H9 (cell line): Measurements from ENCODE around the gene HARS1. TPM values are rescaled to one million over a fixed set of nuclear protein-coding genes. Genes with fewer than 3 reads are reported as not detected.

Source experiments
- DNase-seq: peaks from one replicate; pipeline ENCODE4 v3.0.0-alpha.2; 2017
- H2AFZ ChIP-seq: one replicate; pipeline ENCODE4 v1.6.1; 2013; ENCODE audit warnings: mild to moderate bottlenecking, low read length, control low read depth, moderate library complexity
- H2AK5ac ChIP-seq: 2 replicates; pipeline ENCODE4 v1.6.1; 2013; ENCODE audit warnings: low read length, control low read depth, mixed read lengths; ENCODE audit not compliant: insufficient read length
- H2BK120ac ChIP-seq: one replicate; pipeline ENCODE4 v1.6.1; 2013; ENCODE audit warnings: low read depth, mild to moderate bottlenecking, low read length, control low read depth, inconsistent platforms; ENCODE audit not compliant: poor library complexity, severe bottlenecking
- H2BK12ac ChIP-seq: 2 replicates; pipeline ENCODE4 v1.6.1; 2013; ENCODE audit warnings: low read length, control low read depth, mixed read lengths, low read depth; ENCODE audit not compliant: insufficient read length
- H2BK15ac ChIP-seq: 2 replicates; pipeline ENCODE4 v1.6.1; 2013; ENCODE audit warnings: low read depth, low read length, control low read depth
- H2BK20ac ChIP-seq: one replicate; pipeline ENCODE4 v1.6.1; 2013; ENCODE audit warnings: low read depth, mild to moderate bottlenecking, low read length, control low read depth, inconsistent platforms; ENCODE audit not compliant: poor library complexity, severe bottlenecking
- H2BK5ac ChIP-seq: 2 replicates; pipeline ENCODE4 v1.6.1; 2013; ENCODE audit warnings: low read length, control low read depth, mixed read lengths; ENCODE audit not compliant: insufficient read length
- H3K14ac ChIP-seq: 2 replicates; pipeline ENCODE4 v1.6.1; 2013; ENCODE audit warnings: low read length, control low read depth; ENCODE audit not compliant: insufficient read depth
- H3K18ac ChIP-seq: 2 replicates; pipeline ENCODE4 v1.6.1; 2013; ENCODE audit warnings: low read depth, mild to moderate bottlenecking, mixed read lengths, low read length, control low read depth; ENCODE audit not compliant: insufficient read length
- H3K23ac ChIP-seq: 2 replicates; pipeline ENCODE4 v1.6.1; 2013; ENCODE audit warnings: low read length, control low read depth, mixed read lengths, low read depth; ENCODE audit not compliant: insufficient read length
- H3K23me2 ChIP-seq: 2 replicates; pipeline ENCODE4 v1.6.1; 2013; ENCODE audit warnings: low read depth, mild to moderate bottlenecking, mixed read lengths, low read length, control low read depth; ENCODE audit not compliant: insufficient read length, poor library complexity, severe bottlenecking
- H3K27ac ChIP-seq: 2 replicates; pipeline ENCODE4 v1.5.1; 2013; ENCODE audit warnings: low read length, control low read depth, mixed read lengths, low read depth; ENCODE audit not compliant: insufficient read length
- H3K27me3 ChIP-seq: 2 replicates; pipeline ENCODE4 v1.6.1; 2013; ENCODE audit warnings: low read length, control low read depth, inconsistent platforms; ENCODE audit not compliant: insufficient read depth
- H3K4ac ChIP-seq: 2 replicates; pipeline ENCODE4 v1.6.1; 2013; ENCODE audit warnings: low read depth, mild to moderate bottlenecking, control low read depth, inconsistent platforms, low read length, moderate library complexity
- H3K4me1 ChIP-seq: 2 replicates; pipeline ENCODE4 v1.6.1; 2013; ENCODE audit warnings: low read length, control low read depth, inconsistent platforms; ENCODE audit not compliant: insufficient read depth
- H3K4me2 ChIP-seq: 2 replicates; pipeline ENCODE4 v1.6.1; 2013; ENCODE audit warnings: low read length, control low read depth, mixed read lengths; ENCODE audit not compliant: insufficient read length, insufficient read depth
- H3K56ac ChIP-seq: 2 replicates; pipeline ENCODE4 v1.6.1; 2013; ENCODE audit warnings: low read depth, mild to moderate bottlenecking, mixed read lengths, low read length, control low read depth; ENCODE audit not compliant: insufficient read length
- H3K79me1 ChIP-seq: 2 replicates; pipeline ENCODE4 v1.6.1; 2013; ENCODE audit warnings: low read depth, mild to moderate bottlenecking, moderate library complexity, low read length, control low read depth, inconsistent platforms; ENCODE audit not compliant: insufficient read depth, poor library complexity, severe bottlenecking
- H3K79me2 ChIP-seq: 2 replicates; pipeline ENCODE4 v1.6.1; 2013; ENCODE audit warnings: low read length, control low read depth, inconsistent platforms; ENCODE audit not compliant: insufficient read depth
- H3K9ac ChIP-seq: 2 replicates; pipeline ENCODE4 v1.6.1; 2013; ENCODE audit warnings: low read length, control low read depth, mixed read lengths; ENCODE audit not compliant: insufficient read length; ENCODE audit errors: extremely low read depth
- H3K9me3 ChIP-seq: one replicate; pipeline ENCODE4 v1.6.1; 2013; ENCODE audit warnings: low read depth, low read length, inconsistent platforms; ENCODE audit not compliant: control insufficient read depth
- H3T11ph ChIP-seq: one replicate; pipeline ENCODE4 v1.6.1; 2013; ENCODE audit warnings: mild to moderate bottlenecking, low read length, control low read depth, inconsistent platforms
- H4K20me1 ChIP-seq: one replicate; pipeline ENCODE4 v1.6.1; 2013; ENCODE audit not compliant: control insufficient read depth, insufficient read length, insufficient read depth
- H4K5ac ChIP-seq: 2 replicates; pipeline ENCODE4 v1.6.1; 2013; ENCODE audit warnings: low read depth, mild to moderate bottlenecking, mixed read lengths, low read length, control low read depth; ENCODE audit not compliant: insufficient read length
- H4K8ac ChIP-seq: replicated peaks from 2 replicates; pipeline ENCODE4 v1.6.1; 2013; ENCODE audit warnings: low read length, control low read depth, mixed read lengths, low read depth; ENCODE audit not compliant: insufficient read length
- H4K91ac ChIP-seq: 2 replicates; pipeline ENCODE4 v1.6.1; 2013; ENCODE audit warnings: low read depth, mild to moderate bottlenecking, moderate library complexity, mixed read lengths, low read length, control low read depth; ENCODE audit not compliant: insufficient read length
- H3K27ac Mint-ChIP-seq, 3 experiments: 2 replicates in 2 of 3; 3 replicates in 1 of 3; pipeline ENCODE4 v1.8.0; 2020 to 2021; ENCODE audit warnings: mixed read lengths in 3 of 3, mild to moderate bottlenecking in 1 of 3, moderate library complexity in 1 of 3
- H3K27me3 Mint-ChIP-seq: 2 replicates; pipeline ENCODE4 v1.8.0; 2021; ENCODE audit warnings: low read depth, mild to moderate bottlenecking, moderate library complexity, mixed read lengths
- H3K36me3 Mint-ChIP-seq, 3 experiments: 2 replicates in 2 of 3; 3 replicates in 1 of 3; pipeline ENCODE4 v1.8.0; 2020 to 2021; ENCODE audit warnings: low read depth in 3 of 3, mixed read lengths in 3 of 3; ENCODE audit not compliant: insufficient read depth in 1 of 3
- H3K4me1 Mint-ChIP-seq, 2 experiments: 2 replicates each; pipeline ENCODE4 v1.8.0; 2020; ENCODE audit warnings: mixed read lengths in 2 of 2
- H3K4me3 Mint-ChIP-seq, 2 experiments: 2 replicates in 1 of 2; 3 replicates in 1 of 2; pipeline ENCODE4 v1.8.0; 2020 to 2021; ENCODE audit warnings: mild to moderate bottlenecking in 2 of 2, mixed read lengths in 2 of 2, moderate library complexity in 1 of 2
- H3K9me3 Mint-ChIP-seq, 2 experiments: 2 replicates in 1 of 2; 3 replicates in 1 of 2; pipeline ENCODE4 v1.8.0; 2020; ENCODE audit warnings: mild to moderate bottlenecking in 2 of 2, mixed read lengths in 2 of 2, moderate library complexity in 1 of 2
- WGBS: extraction: QIAGEN DNeasy Blood & Tissue Kit; methylation state at CpG from one replicate; pipeline ENCODE4 v1.1.7; 2013; ENCODE audit warnings: missing lambda C conversion rate, low lambda C conversion rate, mixed read lengths; ENCODE audit not compliant: insufficient read length; ENCODE audit errors: extremely low coverage; 5-methylcytosine and 5-hydroxymethylcytosine counted together
- total RNA-seq: library from RNA; stranded (reverse); gene quantifications from 2 replicates; pipeline ENCODE4 v1.2.1, GENCODE V29; 2021
- TF ChIP-seq, protein P1 (sequence below): fragments of 200-600 bp; sonication (generic); conservative IDR thresholded peaks from 3 replicates; pipeline ENCODE4 v1.8.0; 2021; ENCODE audit warnings: antibody characterized with exemption, mild to moderate bottlenecking

HARS1 gene
- total RNA-seq, 1 experiment from 2014 or later, result 70.2 TPM

DNA sequence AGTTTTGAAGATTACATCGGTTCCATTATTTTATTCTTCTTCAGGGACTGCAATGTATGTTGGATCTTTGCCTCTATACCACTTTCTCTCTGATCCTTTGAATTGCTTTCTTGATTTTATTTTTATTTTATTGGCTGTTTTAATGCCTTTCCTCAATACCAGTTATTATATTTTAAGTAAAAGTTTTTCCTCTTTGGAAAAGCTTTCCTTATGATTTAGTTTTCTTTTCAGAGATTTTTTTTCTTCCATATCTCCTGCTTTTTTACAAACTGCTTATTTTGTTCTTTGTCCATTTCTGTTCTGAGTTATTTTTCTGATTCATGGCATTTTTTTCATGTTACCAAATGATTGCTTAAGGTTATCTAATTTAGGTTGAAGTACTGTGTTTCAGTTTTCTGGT is 20.6 kb upstream of the HARS1 start:
- H3K14ac ChIP-seq, result no peak overlapping the region
- H3K4me2 ChIP-seq, result no peak overlapping the region
- no peaks in the 10 kb centered on the region for H3K79me1 ChIP-seq
- no peak overlapping the region for H3K27ac ChIP-seq
- no peak overlapping the region for H3K9ac ChIP-seq
- Mint-ChIP-seq H3K27me3 (peaks cover 6% of the 10 kb centered on the region), H3K27ac (no peak overlapping the region), H3K4me1 (peaks cover 6 to 12% of the 10 kb centered on the region in 2 experiments), H3K9me3 (no peaks in the 10 kb centered on the region; a peak in 1 of 5 replicates), H3K36me3 (peaks cover 0 to 5% (median 0%) of the 10 kb centered on the region in 3 experiments; a peak in 3 of 7 replicates), H3K4me3 (peak overlapping the region in 1 of 2 experiments; percentile 79; a peak in 1 of 5 replicates)
- no peak overlapping the region for H2BK12ac ChIP-seq
- H3K79me2 ChIP-seq, result no peaks in the 10 kb centered on the region
- H2BK20ac ChIP-seq, result no peak overlapping the region
- no peaks in the 10 kb centered on the region for H3K9me3 ChIP-seq
- H4K8ac ChIP-seq, result no peak overlapping the region
- H2BK5ac ChIP-seq, result no peak overlapping the region
- H3T11ph ChIP-seq, result no peak overlapping the region
- WGBS, result no CpG with 5 or more reads among the region's 1 CpG
- no peaks in the 10 kb centered on the region for H3K27me3 ChIP-seq
- H4K91ac ChIP-seq, result no peak overlapping the region
- DNase-seq, result no peak
- H3K18ac ChIP-seq, result no peak overlapping the region
- no peak overlapping the region for H2AK5ac ChIP-seq
- H4K20me1 ChIP-seq, result no peaks in the 10 kb centered on the region
- H3K23me2 ChIP-seq, result peaks cover 2% of the 10 kb centered on the region
- H2BK15ac ChIP-seq, result no peak overlapping the region
- H3K4ac ChIP-seq, result no peak overlapping the region
- no peak overlapping the region for H3K56ac ChIP-seq
- H3K23ac ChIP-seq, result no peak overlapping the region
- H2BK120ac ChIP-seq, result no peak overlapping the region
- no peak overlapping the region for H4K5ac ChIP-seq
- TF ChIP-seq, protein P1, sequence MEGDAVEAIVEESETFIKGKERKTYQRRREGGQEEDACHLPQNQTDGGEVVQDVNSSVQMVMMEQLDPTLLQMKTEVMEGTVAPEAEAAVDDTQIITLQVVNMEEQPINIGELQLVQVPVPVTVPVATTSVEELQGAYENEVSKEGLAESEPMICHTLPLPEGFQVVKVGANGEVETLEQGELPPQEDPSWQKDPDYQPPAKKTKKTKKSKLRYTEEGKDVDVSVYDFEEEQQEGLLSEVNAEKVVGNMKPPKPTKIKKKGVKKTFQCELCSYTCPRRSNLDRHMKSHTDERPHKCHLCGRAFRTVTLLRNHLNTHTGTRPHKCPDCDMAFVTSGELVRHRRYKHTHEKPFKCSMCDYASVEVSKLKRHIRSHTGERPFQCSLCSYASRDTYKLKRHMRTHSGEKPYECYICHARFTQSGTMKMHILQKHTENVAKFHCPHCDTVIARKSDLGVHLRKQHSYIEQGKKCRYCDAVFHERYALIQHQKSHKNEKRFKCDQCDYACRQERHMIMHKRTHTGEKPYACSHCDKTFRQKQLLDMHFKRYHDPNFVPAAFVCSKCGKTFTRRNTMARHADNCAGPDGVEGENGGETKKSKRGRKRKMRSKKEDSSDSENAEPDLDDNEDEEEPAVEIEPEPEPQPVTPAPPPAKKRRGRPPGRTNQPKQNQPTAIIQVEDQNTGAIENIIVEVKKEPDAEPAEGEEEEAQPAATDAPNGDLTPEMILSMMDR, result no peak
- no peaks in the 10 kb centered on the region for H3K4me1 ChIP-seq
- no peak overlapping the region for H2AFZ ChIP-seq
